GM18909 (cell line): ENCODE measurements around the gene KRT79.
"Not testable (repeated sequence)": the region's sequence is repeated elsewhere in the genome, so short reads cannot be mapped to it uniquely, and the experiment has no call there.

ENCODE experiments used
- ATAC-seq: cut with Tn5 transposase; IDR thresholded peaks from one replicate; pipeline ENCODE4 v1.9.1; 2021; ENCODE audit warnings: mild to moderate bottlenecking; ENCODE audit not compliant: unreplicated experiment, poor library complexity

Gene KRT79

GRCh38 chr12:52808573-52809160 lies 25.4 kb downstream of the KRT79 start:
- no peak for ATAC-seq

- ATAC-seq: no peak
These were observed 26.3 kb downstream of the KRT79 start for GRCh38 chr12:52807544-52808470.

GRCh38 chr12:52806821-52807543 lies 27.1 kb downstream of the KRT79 start:
- no peak for ATAC-seq

- no peak for ATAC-seq
These were observed 27.8 kb downstream of the KRT79 start for GRCh38 chr12:52806169-52806811.

- no peak for ATAC-seq
These were observed 28.4 kb downstream of the KRT79 start for GRCh38 chr12:52805739-52806138.

GRCh38 chr12:52805000-52805399 lies 29.1 kb downstream of the KRT79 start:
- ATAC-seq: no peak

- ATAC-seq: no peak
These were observed 31.7 kb downstream of the KRT79 start for GRCh38 chr12:52802442-52802841.

GRCh38 chr12:52801773-52802172 lies 32.3 kb downstream of the KRT79 start:
- no peak for ATAC-seq

- no peak for ATAC-seq
These were observed 33.7 kb downstream of the KRT79 start for GRCh38 chr12:52800259-52800917.

GRCh38 chr12:52799505-52800211 lies 34.5 kb downstream of the KRT79 start:
- ATAC-seq: no peak

GRCh38 chr12:52798671-52799504 lies 35.2 kb downstream of the KRT79 start:
- no peak for ATAC-seq

- ATAC-seq: no peak
These were observed 36.0 kb downstream of the KRT79 start for GRCh38 chr12:52798003-52798670.

GRCh38 chr12:52797529-52797894 lies 36.6 kb downstream of the KRT79 start:
- ATAC-seq: no peak

- no peak for ATAC-seq
These were observed 37.1 kb downstream of the KRT79 start for GRCh38 chr12:52796839-52797528.

- no peak for ATAC-seq
These were observed 37.7 kb downstream of the KRT79 start for GRCh38 chr12:52796429-52796794.

- ATAC-seq: no peak
These were observed 38.2 kb downstream of the KRT79 start, which contains the start of gene KRT3 for GRCh38 chr12:52795694-52796428. Gene KRT3, minus strand, starts transcription at chr12:52796117. Its CDS starts 75 bp downstream, at chr12:52796042.

GRCh38 chr12:52795332-52795674 lies 38.8 kb downstream of the KRT79 start:
- ATAC-seq: not testable (repeated sequence)
